ENCODE measurements around the gene CAMK1D. TPM values are rescaled to one million over a fixed set of nuclear protein-coding genes. Genes with fewer than 3 reads are reported as not detected.

Gene CAMK1D
- total and polyA plus RNA-seq, 10 of the 15 experiments (the other 5 are each of a cell fraction or from before 2014, with no cell fraction given): 2.1 to 35.5 (median 14.7) TPM

GRCh38 chr10:12420530-12421120 is 71.3 kb downstream of the CAMK1D start (continued):
- TF ChIP-seq ZNF592 (IDR thresholded peaks at IDR 0.05): no peak

GRCh38 chr10:12422189-12422588 is 72.8 kb downstream of the CAMK1D start:
- Histone ChIP-seq H4K20me1 (ENCODE audit: control insufficient read depth, insufficient read depth) (no peaks in the 10 kb centered on the region), H3K79me2 (ENCODE audit: control insufficient read depth, insufficient read depth, low read length) (peaks cover 5% of the 10 kb centered on the region), H3K36me3 (ENCODE audit: control insufficient read depth in 2 of 2, insufficient read depth in 2 of 2, low read length in 1 of 2) (no peaks in the 10 kb centered on the region), H3K4me2 (ENCODE audit: control insufficient read depth, insufficient read depth) (no peak overlapping the region), H2AFZ (ENCODE audit: control insufficient read depth, low read depth, low read length) (no peak overlapping the region), H3K4me1 (ENCODE audit: control insufficient read depth, insufficient read depth, low read length) (peaks cover 22% of the 10 kb centered on the region), H3K9me3 (replicated peaks; ENCODE audit: control insufficient read depth, insufficient read depth, low read length) (no peaks in the 10 kb centered on the region; the same call in 2 of the 3 replicates), H3K27ac (ENCODE audit: control insufficient read depth, insufficient read depth) (no peak overlapping the region), H3K27me3 (replicated peaks in 1 of 2; ENCODE audit: control insufficient read depth in 2 of 2, insufficient read depth in 2 of 2, low read length in 1 of 2) (no peaks in the 10 kb centered on the region), H3K4me3 (no peak overlapping the region), H3K9ac (ENCODE audit: control insufficient read depth, insufficient read depth, low read length) (no peak overlapping the region)
- ChIA-PET SMC1A (ENCODE audit: uncharacterized antibody, unreplicated experiment) (interaction anchor here (0.6 kb wide), 1 partner anchor 70 kb away, joined by 3 read pairs; no protein-coding TSS in a partner anchor), POLR2A (interaction anchor here (1.0 kb wide), 1 partner anchor 24 kb away, joined by 3 read pairs; no protein-coding TSS in a partner anchor), RAD21 (ENCODE audit: unreplicated experiment) (interaction anchor here (0.6 kb wide), 1 partner anchor 164 kb away, joined by 3 read pairs; no protein-coding TSS in a partner anchor), CTCF (interaction anchor here (0.7 to 1.4 kb wide), 2 partner anchors 26 to 234 kb away, joined by 3 to 4 read pairs; no protein-coding TSS in a partner anchor)
- WGBS (ENCODE audit: insufficient coverage, insufficient replicate concordance, low lambda C conversion rate, missing lambda C conversion rate): 98% methylated on average over 10 of the region's 10 CpGs
- no peak for DNase-seq (ENCODE audit: low read depth, low spot score)
- no peak for ATAC-seq
- no peak for FAIRE-seq
- no TSS peak for BruUV-seq (replicated peaks)
- intact Hi-C loops (cut with micrococcal nuclease; ENCODE audit: unreplicated experiment) (no loop called here), in situ Hi-C loops (cut with MboI) (no loop called here)
- TF ChIP-seq YBX1 (IDR thresholded peaks at IDR 0.05) (no peak), WRNIP1 (IDR thresholded peaks at IDR 0.05; ENCODE audit: borderline replicate concordance, low read depth, low read length) (no peak), SUZ12 (IDR thresholded peaks at IDR 0.05; ENCODE audit: unreplicated experiment) (no peak)

Measured in GM12878 (cell line).